Naive B cell (primary cell): ENCODE data around the gene STK39. TPM values are rescaled to one million over a fixed set of nuclear protein-coding genes. Genes with fewer than 3 reads are reported as not detected.

Experiments used
- ATAC-seq, 2 donors: fragments of 150-1000 bp; cut with Tn5 transposase; 2 replicates each; pipeline ENCODE4 v1.10.0; 2021; ENCODE audit warnings: low read depth in 2 of 2, mild to moderate bottlenecking in 2 of 2, moderate library complexity in 2 of 2
- DNase-seq: peaks from one replicate; pipeline ENCODE4 v3.0.0; 2022
- H3K27ac Mint-ChIP-seq, 6 donors: one replicate each; pipeline ENCODE4 v1.8.0; 2020 to 2022; ENCODE audit warnings: mild to moderate bottlenecking in 6 of 6, mixed read lengths in 6 of 6, moderate library complexity in 5 of 6, inconsistent platforms in 2 of 6
- H3K27me3 Mint-ChIP-seq, 3 donors: one replicate each; pipeline ENCODE4 v1.8.0; 2021 to 2022; ENCODE audit warnings: mixed read lengths in 3 of 3, mild to moderate bottlenecking in 1 of 3
- H3K36me3 Mint-ChIP-seq, 2 donors: one replicate each; pipeline ENCODE4 v1.8.0; 2020 to 2022; ENCODE audit warnings: mixed read lengths in 2 of 2, inconsistent platforms in 1 of 2, mild to moderate bottlenecking in 1 of 2
- H3K4me1 Mint-ChIP-seq, 3 donors: one replicate each; pipeline ENCODE4 v1.8.0; 2020 to 2022; ENCODE audit warnings: mixed read lengths in 3 of 3, inconsistent platforms in 1 of 3, mild to moderate bottlenecking in 1 of 3, moderate library complexity in 1 of 3
- H3K4me3 Mint-ChIP-seq, 8 donors: one replicate each; pipeline ENCODE4 v1.8.0; 2020 to 2022; ENCODE audit warnings: mild to moderate bottlenecking in 8 of 8, mixed read lengths in 8 of 8, moderate library complexity in 8 of 8, inconsistent platforms in 2 of 8
- H3K9me3 Mint-ChIP-seq, 7 donors: one replicate each; pipeline ENCODE4 v1.8.0; 2020 to 2022; ENCODE audit warnings: mixed read lengths in 7 of 7, mild to moderate bottlenecking in 5 of 7, inconsistent platforms in 2 of 7, moderate library complexity in 1 of 7
- polyA plus RNA-seq, 6 donors: library from polyadenylated mRNA; unstranded; fragments of 300-500 nt; fragmentation: Illumina TruSeq; gene quantifications; one replicate each; pipeline ENCODE4 v1.2.3, GENCODE V29; 2021; ENCODE audit warnings: low read depth in 6 of 6

STK39 gene
- polyA plus RNA-seq, 6 donors from 2014 or later: 1.3 to 2.9 (median 1.5) TPM

DNA sequence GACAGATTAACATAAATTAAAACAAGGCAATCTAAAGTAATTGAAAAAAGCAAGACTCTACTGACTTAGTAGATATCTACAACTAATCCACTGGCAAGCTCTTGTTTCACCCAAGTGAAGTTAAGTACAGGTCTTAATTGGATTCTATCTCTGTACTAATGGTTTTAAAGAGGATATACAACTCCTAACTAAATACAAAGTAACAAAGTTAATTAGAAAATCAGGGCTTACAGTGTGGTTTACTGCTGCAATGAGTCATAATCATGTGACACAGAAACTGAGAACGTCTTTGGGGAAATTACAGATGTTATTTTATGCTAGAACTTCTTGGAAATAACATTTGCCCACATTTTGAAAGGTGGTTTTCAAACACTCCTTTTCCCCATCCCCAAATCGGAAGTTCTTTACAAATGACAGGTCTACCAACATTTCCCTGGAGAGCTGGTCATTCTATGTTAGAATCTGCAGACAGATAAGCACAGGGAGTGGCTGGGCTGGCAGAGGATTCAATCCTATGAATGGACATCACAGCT is 245.3 kb downstream of the STK39 start:
- Mint-ChIP-seq H3K27me3 (no peaks in the 10 kb centered on the region), H3K27ac (no peak overlapping the region), H3K4me3 (no peak overlapping the region), H3K4me1 (no peaks in the 10 kb centered on the region), H3K36me3 (peaks cover 4 to 8% of the 10 kb centered on the region in 2 donors), H3K9me3 (peaks cover 0 to 2% (median 0%) of the 10 kb centered on the region in 7 donors)
- ATAC-seq: no peak
- no peak for DNase-seq

DNA sequence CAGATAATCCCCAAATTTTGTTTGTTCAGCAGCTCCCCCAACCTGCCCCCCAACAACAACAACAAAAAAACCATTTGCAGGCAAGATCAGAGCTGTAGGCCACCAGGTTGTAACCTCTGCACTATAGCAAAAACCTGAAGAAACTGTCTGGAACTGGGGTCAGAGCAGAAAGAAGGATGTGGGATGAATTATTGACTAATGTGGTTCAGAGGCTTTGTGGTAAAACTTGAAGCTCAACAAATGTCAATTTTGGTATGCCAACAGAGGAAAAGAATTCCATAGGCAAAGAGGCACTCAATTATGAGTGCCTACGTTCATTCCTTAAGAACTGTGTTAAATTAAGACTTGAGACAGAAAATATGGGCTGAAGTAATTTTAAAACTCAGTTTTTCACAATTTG is 255.1 kb downstream of the STK39 start:
- no peak overlapping the region for H3K4me3 Mint-ChIP-seq
- H3K27ac Mint-ChIP-seq: no peak overlapping the region
- no peaks in the 10 kb centered on the region for H3K27me3 Mint-ChIP-seq
- H3K9me3 Mint-ChIP-seq: no peaks in the 10 kb centered on the region
- H3K36me3 Mint-ChIP-seq: peaks cover 0 to 12% of the 10 kb centered on the region in 2 donors
- H3K4me1 Mint-ChIP-seq: no peaks in the 10 kb centered on the region
- ATAC-seq (no peak), DNase-seq (no peak)

DNA sequence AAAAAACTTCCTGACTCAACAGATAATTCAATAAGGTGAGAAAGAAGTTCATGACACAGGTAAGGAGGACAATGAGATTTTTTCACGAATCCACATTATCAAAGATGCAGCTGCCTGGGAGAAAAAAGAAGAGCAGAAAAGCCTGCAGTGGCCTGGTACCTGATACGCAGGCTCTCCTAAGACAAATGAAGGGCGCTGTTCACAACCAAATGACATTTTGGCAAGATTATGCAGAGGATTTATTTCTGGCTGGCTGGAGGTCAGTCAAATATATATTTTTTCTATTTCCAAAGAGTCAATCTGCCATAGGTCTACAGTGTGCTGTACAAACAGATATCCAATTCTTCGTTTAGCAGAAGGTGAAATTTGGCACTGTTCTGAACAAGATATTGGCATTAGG is 257.3 kb downstream of the STK39 start:
- no peak overlapping the region for H3K27ac Mint-ChIP-seq

DNA sequence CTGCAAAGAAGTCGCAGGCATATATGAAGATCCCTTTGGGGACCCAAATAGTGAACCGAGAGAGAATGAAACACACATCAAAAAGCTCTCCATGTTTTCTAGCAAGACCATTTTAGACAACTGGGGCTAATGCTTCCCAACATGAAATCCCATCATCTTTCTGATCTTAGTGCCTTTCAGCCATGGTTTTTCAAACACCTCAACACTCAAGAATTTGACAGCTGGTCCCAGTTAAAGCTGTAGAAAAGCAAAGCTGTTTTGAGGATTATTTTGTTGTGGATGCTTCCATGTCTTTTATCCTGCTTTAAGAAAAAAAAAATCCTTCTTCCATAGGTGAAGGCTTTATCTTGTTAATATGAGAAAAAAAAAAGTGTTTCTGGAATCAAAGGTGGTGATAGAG is 259.1 kb downstream of the STK39 start:
- Mint-ChIP-seq H3K27me3 (no peaks in the 10 kb centered on the region), H3K27ac (no peak overlapping the region), H3K4me1 (no peaks in the 10 kb centered on the region)

More for the DNA sequence above, 257.3 kb downstream of the STK39 start:
- Mint-ChIP-seq H3K4me3 (no peak overlapping the region), H3K36me3 (no peaks in the 10 kb centered on the region), H3K4me1 (no peaks in the 10 kb centered on the region), H3K9me3 (no peaks in the 10 kb centered on the region), H3K27me3 (no peaks in the 10 kb centered on the region)
- DNase-seq (no peak), ATAC-seq (no peak)

DNA sequence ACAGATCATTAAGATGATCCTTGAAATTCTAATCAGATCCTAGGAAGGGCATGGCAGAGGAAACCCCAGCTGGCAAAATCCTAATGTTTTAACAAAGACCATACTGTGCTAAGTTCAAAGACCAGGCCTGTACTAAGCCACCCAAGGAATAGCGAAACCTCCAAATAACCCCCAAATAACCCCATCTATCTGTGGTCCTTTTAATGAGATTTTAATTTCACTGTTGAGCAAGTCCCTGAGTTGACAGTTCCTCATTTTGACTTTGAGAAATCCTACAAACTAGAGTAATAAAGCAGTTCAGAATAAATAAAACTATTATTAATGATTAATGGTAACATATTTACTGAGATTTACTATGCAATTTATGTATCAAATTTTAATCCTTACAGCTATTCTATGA is 259.8 kb downstream of the STK39 start:
- H3K27ac Mint-ChIP-seq: no peak overlapping the region
- H3K4me3 Mint-ChIP-seq: no peak overlapping the region
- H3K9me3 Mint-ChIP-seq: no peaks in the 10 kb centered on the region
- DNase-seq: no peak
- no peaks in the 10 kb centered on the region for H3K36me3 Mint-ChIP-seq
- no peak for ATAC-seq
- H3K4me1 Mint-ChIP-seq: no peaks in the 10 kb centered on the region
- no peaks in the 10 kb centered on the region for H3K27me3 Mint-ChIP-seq

More for the DNA sequence above, 259.1 kb downstream of the STK39 start:
- DNase-seq: no peak
- no peak overlapping the region for H3K4me3 Mint-ChIP-seq
- no peaks in the 10 kb centered on the region for H3K36me3 Mint-ChIP-seq
- H3K9me3 Mint-ChIP-seq: no peaks in the 10 kb centered on the region
- no peak for ATAC-seq

DNA sequence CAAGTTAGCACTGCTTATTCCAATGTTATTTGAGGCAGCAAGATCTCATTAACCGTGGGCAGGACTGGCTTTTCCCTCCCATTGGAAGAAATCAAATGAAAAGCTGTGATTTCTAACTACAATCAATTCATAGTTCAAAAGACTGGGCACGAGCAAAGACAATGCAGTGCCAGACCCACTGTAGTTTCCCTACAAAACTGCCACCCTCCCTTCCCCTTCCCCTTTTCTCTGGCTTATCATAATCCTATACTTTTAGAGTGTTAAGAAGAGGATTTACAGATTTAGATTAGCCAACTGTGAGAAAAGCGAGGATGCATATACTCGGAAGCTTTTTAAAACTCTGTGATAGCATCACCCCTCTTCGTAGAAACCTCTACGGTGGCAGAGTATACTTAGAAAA is 260.4 kb downstream of the STK39 start:
- no peaks in the 10 kb centered on the region for H3K4me1 Mint-ChIP-seq
- no peaks in the 10 kb centered on the region for H3K27me3 Mint-ChIP-seq
- H3K4me3 Mint-ChIP-seq: no peak overlapping the region
- no peak overlapping the region for H3K27ac Mint-ChIP-seq
- no peaks in the 10 kb centered on the region for H3K36me3 Mint-ChIP-seq
- ATAC-seq (no peak), DNase-seq (no peak)
- H3K9me3 Mint-ChIP-seq: no peaks in the 10 kb centered on the region

DNA sequence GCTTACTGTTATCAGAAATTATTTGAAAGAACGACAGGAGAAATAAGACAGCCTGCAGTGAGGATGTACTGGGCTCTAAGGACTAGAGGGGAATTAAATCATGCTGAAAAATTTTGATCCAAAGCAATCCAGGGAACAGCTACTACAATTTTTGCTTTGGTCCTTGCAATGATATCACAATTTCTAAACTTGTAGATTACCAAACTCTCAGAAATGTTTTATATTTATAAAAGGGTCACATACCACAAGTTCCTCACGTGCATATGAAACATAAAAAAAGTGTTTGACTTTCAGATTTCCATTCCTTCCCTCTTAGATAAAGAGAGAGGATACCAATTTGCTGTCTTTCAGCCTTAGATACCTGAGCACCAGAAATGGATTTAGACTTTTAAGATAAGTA is 261.2 kb downstream of the STK39 start:
- H3K4me1 Mint-ChIP-seq: no peaks in the 10 kb centered on the region

DNA sequence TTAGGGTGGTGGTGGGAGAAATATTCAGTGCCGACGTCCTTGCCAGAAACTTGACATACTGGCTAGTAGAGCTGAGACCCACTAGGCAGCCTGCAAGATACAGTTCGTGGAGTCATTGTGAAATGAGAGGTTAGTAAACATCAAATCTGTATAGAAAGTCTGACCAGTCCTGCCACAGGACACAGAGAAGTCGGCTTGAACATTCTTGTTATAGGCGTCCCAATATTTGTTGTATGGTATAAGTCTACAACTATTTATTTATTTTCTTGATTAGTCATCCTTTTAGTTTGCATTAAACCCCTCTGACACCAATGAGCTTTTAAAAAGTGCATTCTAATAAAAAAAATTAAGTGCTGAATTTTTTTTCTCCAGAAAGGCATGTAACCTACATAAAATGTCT is 265.4 kb downstream of the STK39 start:
- Mint-ChIP-seq H3K27ac (no peak overlapping the region), H3K4me1 (no peaks in the 10 kb centered on the region), H3K9me3 (no peaks in the 10 kb centered on the region), H3K4me3 (no peak overlapping the region), H3K27me3 (no peaks in the 10 kb centered on the region), H3K36me3 (peaks cover 0 to 7% of the 10 kb centered on the region in 2 donors)
- ATAC-seq (no peak), DNase-seq (no peak)

More for the DNA sequence above, 261.2 kb downstream of the STK39 start:
- H3K9me3 Mint-ChIP-seq: no peaks in the 10 kb centered on the region
- DNase-seq (no peak), ATAC-seq (no peak)
- no peaks in the 10 kb centered on the region for H3K27me3 Mint-ChIP-seq
- peaks cover 0 to 4% of the 10 kb centered on the region in 2 donors for H3K36me3 Mint-ChIP-seq
- H3K4me3 Mint-ChIP-seq: no peak overlapping the region
- no peak overlapping the region for H3K27ac Mint-ChIP-seq

DNA sequence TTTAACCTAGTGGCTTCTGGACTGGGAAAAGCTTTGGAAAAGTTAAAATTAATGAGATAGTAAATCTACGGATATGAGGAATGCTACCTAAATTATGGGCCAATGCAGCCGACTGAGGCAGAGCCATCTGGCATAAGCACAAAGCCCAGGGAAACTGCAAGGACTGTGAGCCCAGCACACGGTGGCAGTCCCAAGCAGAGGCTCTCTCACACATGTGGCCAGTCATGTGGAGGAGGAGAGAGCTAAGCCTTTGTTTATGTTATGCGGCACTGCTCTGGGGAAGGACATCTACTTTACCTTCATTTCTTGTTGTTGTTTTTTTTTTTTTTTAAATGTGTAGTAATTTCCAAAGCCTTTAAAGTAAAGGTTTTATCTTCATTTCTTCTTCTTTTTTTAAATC is 267.0 kb downstream of the STK39 start:
- Mint-ChIP-seq H3K36me3 (peaks cover 0 to 7% of the 10 kb centered on the region in 2 donors), H3K27ac (no peak overlapping the region), H3K4me1 (no peaks in the 10 kb centered on the region), H3K4me3 (no peak overlapping the region), H3K9me3 (peaks cover 0 to 4% (median 0%) of the 10 kb centered on the region in 7 donors), H3K27me3 (no peaks in the 10 kb centered on the region)
- no peak for DNase-seq
- no peak for ATAC-seq

DNA sequence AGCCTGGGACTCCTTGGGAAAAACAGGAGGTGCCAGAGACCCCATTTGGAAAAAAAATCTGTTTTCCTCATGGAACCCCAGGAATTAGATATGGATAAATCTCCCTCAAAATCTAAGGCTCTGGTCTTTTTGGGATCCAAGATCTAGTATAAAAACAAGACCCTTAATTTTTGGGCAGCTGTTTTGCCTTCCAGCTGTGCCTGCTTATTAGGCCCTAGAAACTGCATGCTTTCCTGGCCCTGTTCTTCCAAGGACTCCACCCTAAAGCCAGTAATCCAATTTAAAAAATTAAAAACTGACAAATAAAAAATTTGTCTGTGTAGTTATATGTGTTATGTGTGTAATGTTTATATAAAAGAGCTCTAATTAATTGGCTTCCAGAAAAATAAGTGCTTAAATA is 274.6 kb downstream of the STK39 start:
- H3K4me1 Mint-ChIP-seq: no peaks in the 10 kb centered on the region
- ATAC-seq: no peak
- no peak overlapping the region for H3K27ac Mint-ChIP-seq

DNA sequence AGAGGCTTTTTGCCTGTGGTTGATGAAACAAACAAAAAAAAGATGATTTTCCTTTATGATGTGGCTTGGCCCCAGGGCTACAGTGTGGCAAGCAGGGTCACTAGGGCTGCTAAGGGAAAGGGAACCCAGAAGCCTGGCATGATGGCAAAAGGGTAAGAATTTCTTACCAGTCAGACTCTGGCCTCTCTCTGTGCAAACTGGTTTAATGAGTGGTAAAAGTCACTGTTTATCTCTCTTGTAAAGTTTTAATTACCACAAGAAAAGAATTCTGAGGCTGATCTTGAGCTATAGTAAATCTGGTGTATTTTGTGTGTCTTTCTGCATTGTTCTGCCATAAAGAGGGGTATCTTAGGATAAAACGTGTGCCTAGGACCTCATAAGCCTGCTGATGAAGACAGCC is 275.4 kb downstream of the STK39 start:
- Mint-ChIP-seq H3K4me1 (no peaks in the 10 kb centered on the region), H3K27ac (no peak overlapping the region), H3K4me3 (no peak overlapping the region), H3K36me3 (peaks cover 5 to 7% of the 10 kb centered on the region in 2 donors), H3K9me3 (peaks cover 0 to 39% (median 26%) of the 10 kb centered on the region in 7 donors), H3K27me3 (no peaks in the 10 kb centered on the region)
- no peak for DNase-seq
- no peak for ATAC-seq

More for the DNA sequence above, 274.6 kb downstream of the STK39 start:
- no peak for DNase-seq
- peaks cover 5 to 7% of the 10 kb centered on the region in 2 donors for H3K36me3 Mint-ChIP-seq
- H3K27me3 Mint-ChIP-seq: no peaks in the 10 kb centered on the region
- H3K9me3 Mint-ChIP-seq: peaks cover 0 to 39% (median 26%) of the 10 kb centered on the region in 7 donors
- no peak overlapping the region for H3K4me3 Mint-ChIP-seq

DNA sequence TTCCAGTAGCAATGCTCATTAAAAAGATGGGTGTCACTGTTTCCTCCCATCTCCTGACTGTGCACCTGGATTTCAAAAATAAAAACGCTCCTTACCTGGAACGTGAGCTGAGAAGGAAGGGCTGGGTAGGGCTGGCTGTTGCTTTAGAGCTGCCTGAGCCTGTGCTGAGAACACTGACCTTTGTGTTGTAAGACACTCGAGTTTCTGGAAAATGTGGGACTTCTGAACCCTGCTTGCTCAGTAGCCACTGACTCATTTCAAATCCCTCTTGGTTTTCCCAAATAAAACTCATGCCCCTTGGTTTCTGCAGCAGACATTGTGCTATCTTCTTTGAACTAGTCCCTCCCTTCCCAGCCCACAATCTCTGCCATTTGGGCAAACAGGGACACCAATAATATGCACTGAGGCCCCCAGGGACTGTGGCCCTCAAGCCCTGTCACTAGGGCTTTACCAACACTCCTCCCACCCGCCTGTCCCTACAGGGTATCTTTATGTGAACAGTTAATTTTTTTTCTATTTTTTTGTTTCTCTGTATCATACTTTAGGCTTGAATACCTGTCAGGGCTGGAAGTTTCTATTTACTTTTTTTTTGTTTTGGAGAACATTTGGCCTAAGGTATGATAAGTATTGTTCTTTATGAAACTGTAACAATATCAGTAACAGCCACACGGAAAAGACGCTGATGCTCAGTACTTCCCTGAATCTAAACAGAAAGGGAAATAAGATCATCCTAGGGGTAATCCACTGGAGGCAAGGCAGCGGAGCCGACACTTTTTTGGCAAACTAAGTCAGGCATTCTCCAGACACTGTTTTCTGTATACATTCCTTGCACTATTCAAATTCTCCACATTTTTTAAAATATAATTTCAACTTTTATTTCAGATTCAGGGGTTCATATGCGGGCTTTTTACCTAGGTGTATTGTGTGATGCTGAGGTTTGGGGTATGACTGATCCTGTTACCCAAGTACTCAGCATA is 280.2 kb downstream of the STK39 start:
- no peaks in the 10 kb centered on the region for H3K4me1 Mint-ChIP-seq
- ATAC-seq: no peak
- H3K9me3 Mint-ChIP-seq: peaks cover 0 to 22% (median 13%) of the 10 kb centered on the region in 7 donors
- no peak for DNase-seq
- no peaks in the 10 kb centered on the region for H3K27me3 Mint-ChIP-seq
- no peak overlapping the region for H3K4me3 Mint-ChIP-seq
- peaks cover 0 to 5% of the 10 kb centered on the region in 2 donors for H3K36me3 Mint-ChIP-seq
- H3K27ac Mint-ChIP-seq: no peak overlapping the region

DNA sequence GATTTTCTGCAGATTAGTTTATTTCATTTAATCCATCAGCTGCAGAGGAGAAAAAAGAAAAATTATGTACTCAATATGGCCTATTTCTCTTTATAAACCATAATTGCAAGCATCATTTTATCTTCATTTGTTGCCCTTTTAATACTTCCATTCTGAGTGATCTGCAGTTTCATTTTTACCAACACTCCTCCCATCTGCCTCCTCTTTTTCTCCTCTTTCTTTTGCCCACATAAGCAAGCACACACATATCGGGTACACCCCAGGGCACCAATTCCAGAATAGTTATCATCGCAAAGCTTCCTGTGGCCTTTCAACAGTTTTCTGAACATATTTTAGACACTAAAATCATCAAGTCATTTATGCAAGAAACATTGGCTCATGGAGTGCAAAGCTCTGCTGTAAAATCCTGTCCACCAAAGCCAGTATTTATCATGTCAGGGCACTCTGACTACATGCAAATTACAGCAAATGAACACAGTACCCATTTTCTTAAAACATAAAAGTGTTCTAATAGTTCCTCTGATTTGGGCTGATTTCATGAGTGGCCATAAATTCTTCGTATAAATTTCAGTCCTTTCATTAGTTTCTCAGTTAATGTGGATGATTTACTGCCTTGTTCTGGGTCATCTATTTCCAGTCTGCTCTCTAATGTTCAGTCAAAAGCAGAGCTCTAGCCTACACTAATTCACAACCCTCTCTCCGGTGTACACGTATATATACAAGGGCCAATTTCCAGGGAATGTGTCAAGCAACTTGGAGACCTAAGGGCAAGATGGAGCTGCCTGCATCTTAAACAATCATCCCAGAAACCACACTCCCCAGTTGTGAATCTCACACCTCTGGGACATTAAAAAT is 281.3 kb downstream of the STK39 start:
- Mint-ChIP-seq H3K9me3 (peaks cover 0 to 11% (median 3%) of the 10 kb centered on the region in 7 donors), H3K36me3 (peaks cover 0 to 5% of the 10 kb centered on the region in 2 donors), H3K27me3 (no peaks in the 10 kb centered on the region), H3K4me1 (no peaks in the 10 kb centered on the region), H3K27ac (peak overlapping the region in 1 of 6 donors; percentile 0), H3K4me3 (no peak overlapping the region)
- ATAC-seq (no peak), DNase-seq (no peak)
